ENCODE measurements around the gene ISYNA1.

GRCh38 chr19:18441804-18442788 lies 4.2 kb upstream of the ISYNA1 start:
- TF ChIP-seq CTCF (IDR thresholded peaks at IDR 0.05) (no peak), EZH2phosphoT487 (IDR thresholded peaks at IDR 0.05) (no peak)
